Measurements from ENCODE around the gene GPHN.

- TF ChIP-seq CTCF (IDR thresholded peaks at IDR 0.05), result no peak
- no peak for TF ChIP-seq POLR2A (IDR thresholded peaks at IDR 0.05)
Observed at GRCh38 chr14:66543996-66544395, 36.0 kb downstream of the GPHN start.
